Endodermal cell (in vitro differentiated cells): Measurements from ENCODE around the gene MAP7. TPM values are rescaled to one million over a fixed set of nuclear protein-coding genes. Genes with fewer than 3 reads are reported as not detected.
"Not testable (repeated sequence)": the region's sequence is repeated elsewhere in the genome, so short reads cannot be mapped to it uniquely, and the experiment has no call there.

Experiments
- DNase-seq: peaks from one replicate; pipeline ENCODE4 v3.0.0-alpha.2; 2017
- H3K27ac ChIP-seq: 2 replicates; pipeline ENCODE4 v1.5.1; 2013; ENCODE audit warnings: mild to moderate bottlenecking, low read depth, low read length, moderate library complexity
- H3K27me3 ChIP-seq: 2 replicates; pipeline ENCODE4 v1.6.1; 2013; ENCODE audit warnings: mild to moderate bottlenecking, low read length, moderate library complexity; ENCODE audit not compliant: insufficient read depth, control insufficient read depth, poor library complexity, severe bottlenecking
- H3K36me3 ChIP-seq: 2 replicates; pipeline ENCODE4 v1.7.0; 2013; ENCODE audit warnings: mild to moderate bottlenecking, low read length, moderate library complexity; ENCODE audit not compliant: control insufficient read depth, insufficient read depth
- H3K4me1 ChIP-seq: one replicate; pipeline ENCODE4 v1.7.0; 2013; ENCODE audit warnings: low read length; ENCODE audit not compliant: control insufficient read depth, insufficient read depth
- H3K4me3 ChIP-seq: 2 replicates; pipeline ENCODE4 v1.5.1; 2013; ENCODE audit warnings: mild to moderate bottlenecking, low read length, moderate library complexity
- H3K9ac ChIP-seq: 2 replicates; pipeline ENCODE4 v1.6.1; 2013; ENCODE audit warnings: mild to moderate bottlenecking, low read length, moderate library complexity; ENCODE audit not compliant: poor library complexity, severe bottlenecking; ENCODE audit errors: extremely low read depth
- H3K9me3 ChIP-seq: 2 replicates; pipeline ENCODE4 v1.6.1; 2013; ENCODE audit warnings: mild to moderate bottlenecking, low read length, moderate library complexity; ENCODE audit not compliant: control insufficient read depth
- H3K27ac Mint-ChIP-seq: 2 replicates; pipeline ENCODE4 v1.8.0; 2020; ENCODE audit warnings: mixed read lengths
- H3K27me3 Mint-ChIP-seq: 2 replicates; pipeline ENCODE4 v1.8.0; 2021; ENCODE audit warnings: mild to moderate bottlenecking, mixed read lengths; ENCODE audit not compliant: insufficient read depth
- H3K36me3 Mint-ChIP-seq: 2 replicates; pipeline ENCODE4 v1.8.0; 2020; ENCODE audit warnings: low read depth, mixed read lengths
- H3K4me1 Mint-ChIP-seq: 2 replicates; pipeline ENCODE4 v1.8.0; 2020; ENCODE audit warnings: mixed read lengths
- H3K4me3 Mint-ChIP-seq: 2 replicates; pipeline ENCODE4 v1.8.0; 2020; ENCODE audit warnings: mild to moderate bottlenecking, moderate library complexity, mixed read lengths
- H3K9me3 Mint-ChIP-seq: 2 replicates; pipeline ENCODE4 v1.8.0; 2020; ENCODE audit warnings: mild to moderate bottlenecking, mixed read lengths
- CTCF ChIP-seq: fragments of 200-600 bp; sonication (generic); conservative IDR thresholded peaks from 2 replicates; pipeline ENCODE4 v1.5.0; 2021; ENCODE audit warnings: antibody characterized with exemption, mild to moderate bottlenecking
- WGBS, 2 experiments: methylation state at CpG; one replicate each; pipeline versions ENCODE4 v1.1.5 to v1.1.7; 2013; ENCODE audit warnings: missing lambda C conversion rate in 2 of 2, mixed read lengths in 1 of 2; ENCODE audit not compliant: insufficient coverage in 1 of 2, insufficient read length in 1 of 2; 5-methylcytosine and 5-hydroxymethylcytosine counted together
- total RNA-seq, 2 donors: library from RNA; stranded (reverse); fragmentation: NEBNext Ultra II Directional in 1 of 2; extraction: Animal tissue kit (Norgen Biotek cat#: 25700) in 1 of 2; gene quantifications; 2 replicates in 1 of 2; 3 replicates in 1 of 2; pipeline ENCODE4 v1.2.1, GENCODE V29; 2021

The MAP7 gene
- total RNA-seq, 2 donors from 2014 or later: 42.4 to 48.7 TPM

- not testable (repeated sequence) for H3K27me3 ChIP-seq, H3K9ac ChIP-seq, H3K9me3 Mint-ChIP-seq, H3K27me3 Mint-ChIP-seq, H3K4me1 Mint-ChIP-seq, H3K9me3 ChIP-seq, H3K27ac ChIP-seq, DNase-seq, H3K4me3 ChIP-seq, H3K4me3 Mint-ChIP-seq, H3K4me1 ChIP-seq, H3K27ac Mint-ChIP-seq, H3K36me3 ChIP-seq, H3K36me3 Mint-ChIP-seq
- WGBS, 2 experiments: 85 to 93% methylated on average over 4 to 5 of the region's 5 CpGs
Measured at GRCh38 chr6:136584290-136584689, 34.1 kb upstream of the MAP7 start.

GRCh38 chr6:136582711-136583471 lies 32.7 kb upstream of the MAP7 start:
- Mint-ChIP-seq H3K36me3 (peaks cover 2% of the 10 kb centered on the region), H3K4me1 (no peaks in the 10 kb centered on the region), H3K27me3 (no peaks in the 10 kb centered on the region), H3K9me3 (peaks cover 2% of the 10 kb centered on the region), H3K27ac (no peak overlapping the region), H3K4me3 (no peak overlapping the region)
- H3K36me3 ChIP-seq: no peaks in the 10 kb centered on the region
- H3K27ac ChIP-seq: no peak overlapping the region
- no peaks in the 10 kb centered on the region for H3K4me1 ChIP-seq
- peak; percentile 76 for TF ChIP-seq CTCF
- no peaks in the 10 kb centered on the region for H3K27me3 ChIP-seq
- no peak for DNase-seq
- H3K9me3 ChIP-seq: no peaks in the 10 kb centered on the region
- no peak overlapping the region for H3K4me3 ChIP-seq
- H3K9ac ChIP-seq: no peak overlapping the region
- 100% methylated on average over 2 of the region's 3 CpGs; no CpG with 5 or more reads in 1 of the 2 experiments for WGBS, 2 experiments

GRCh38 chr6:136579800-136580199 lies 29.6 kb upstream of the MAP7 start:
- no peak for DNase-seq
- no peaks in the 10 kb centered on the region for H3K27me3 Mint-ChIP-seq
- WGBS, 2 experiments: 85% methylated on average over 2 of the region's 2 CpGs; no CpG with 5 or more reads in 1 of the 2 experiments

More at GRCh38 chr6:136579800-136580199, 29.6 kb upstream of the MAP7 start:
- Histone ChIP-seq H3K27me3 (no peaks in the 10 kb centered on the region), H3K4me1 (no peaks in the 10 kb centered on the region), H3K27ac (no peak overlapping the region), H3K9me3 (no peaks in the 10 kb centered on the region), H3K9ac (no peak overlapping the region), H3K4me3 (no peak overlapping the region), H3K36me3 (no peaks in the 10 kb centered on the region)
- no peak for TF ChIP-seq CTCF
- H3K4me1 Mint-ChIP-seq: no peaks in the 10 kb centered on the region
- H3K9me3 Mint-ChIP-seq: peaks cover 2% of the 10 kb centered on the region
- H3K36me3 Mint-ChIP-seq: peaks cover 2% of the 10 kb centered on the region
- H3K27ac Mint-ChIP-seq: no peak overlapping the region
- no peak overlapping the region for H3K4me3 Mint-ChIP-seq
